ENCODE results near the gene ZFP90. TPM values are rescaled to one million over a fixed set of nuclear protein-coding genes. Genes with fewer than 3 reads are reported as not detected.

ZFP90 gene
- total RNA-seq, 1 experiment from 2014 or later, result 12.8 TPM

DNA sequence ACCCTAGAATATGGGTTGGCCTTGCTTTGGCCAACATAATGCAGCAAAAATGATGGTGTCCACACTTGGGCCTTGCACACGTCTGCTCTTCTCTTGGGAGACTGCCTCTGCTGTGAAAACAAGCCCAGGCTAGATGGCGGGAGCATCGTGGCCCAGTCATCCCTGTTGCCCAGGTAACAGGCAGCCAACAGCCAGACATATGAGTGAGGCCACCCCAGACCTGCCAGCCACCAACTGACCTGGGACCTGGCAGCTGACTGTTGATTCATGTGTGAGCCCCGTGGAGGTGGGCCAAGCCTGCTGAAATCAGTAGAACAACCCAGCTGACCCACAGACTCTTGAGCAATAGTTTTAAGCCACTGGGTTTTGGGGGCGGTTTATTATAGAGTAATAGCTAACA is 66.7 kb downstream of the ZFP90 start:
- H4K5ac ChIP-seq (ENCODE audit: insufficient read length, low read depth, low read length), result no peak overlapping the region
- Mint-ChIP-seq H3K27me3 (ENCODE audit: low read depth) (no peaks in the 10 kb centered on the region), H3K9me3 (no peaks in the 10 kb centered on the region), H3K4me3 (no peak overlapping the region), H3K36me3 (ENCODE audit: insufficient read depth in 1 of 3, low read depth in 3 of 3) (no peaks in the 10 kb centered on the region), H3K4me1 (peaks cover 11% of the 10 kb centered on the region in 2 experiments), H3K27ac (no peak overlapping the region)
- H2BK12ac ChIP-seq (ENCODE audit: insufficient read length, low read depth, low read length), result no peak overlapping the region
- H3K79me2 ChIP-seq (ENCODE audit: insufficient read depth, low read length), result no peaks in the 10 kb centered on the region
- TF ChIP-seq, protein P1, sequence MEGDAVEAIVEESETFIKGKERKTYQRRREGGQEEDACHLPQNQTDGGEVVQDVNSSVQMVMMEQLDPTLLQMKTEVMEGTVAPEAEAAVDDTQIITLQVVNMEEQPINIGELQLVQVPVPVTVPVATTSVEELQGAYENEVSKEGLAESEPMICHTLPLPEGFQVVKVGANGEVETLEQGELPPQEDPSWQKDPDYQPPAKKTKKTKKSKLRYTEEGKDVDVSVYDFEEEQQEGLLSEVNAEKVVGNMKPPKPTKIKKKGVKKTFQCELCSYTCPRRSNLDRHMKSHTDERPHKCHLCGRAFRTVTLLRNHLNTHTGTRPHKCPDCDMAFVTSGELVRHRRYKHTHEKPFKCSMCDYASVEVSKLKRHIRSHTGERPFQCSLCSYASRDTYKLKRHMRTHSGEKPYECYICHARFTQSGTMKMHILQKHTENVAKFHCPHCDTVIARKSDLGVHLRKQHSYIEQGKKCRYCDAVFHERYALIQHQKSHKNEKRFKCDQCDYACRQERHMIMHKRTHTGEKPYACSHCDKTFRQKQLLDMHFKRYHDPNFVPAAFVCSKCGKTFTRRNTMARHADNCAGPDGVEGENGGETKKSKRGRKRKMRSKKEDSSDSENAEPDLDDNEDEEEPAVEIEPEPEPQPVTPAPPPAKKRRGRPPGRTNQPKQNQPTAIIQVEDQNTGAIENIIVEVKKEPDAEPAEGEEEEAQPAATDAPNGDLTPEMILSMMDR (conservative IDR thresholded peaks at IDR 0.05), result no peak
- H4K20me1 ChIP-seq (ENCODE audit: control insufficient read depth, insufficient read depth, insufficient read length), result no peaks in the 10 kb centered on the region
- H2BK120ac ChIP-seq (ENCODE audit: low read depth, low read length, poor library complexity, severe bottlenecking), result no peak overlapping the region
- no CpG with 5 or more reads among the region's 5 CpGs for WGBS (ENCODE audit: extremely low coverage, insufficient read length, low lambda C conversion rate)
- no peak overlapping the region for H3K23ac ChIP-seq (ENCODE audit: insufficient read length, low read depth, low read length)
- H3K4ac ChIP-seq (ENCODE audit: low read depth, low read length), result no peak overlapping the region
- no peak overlapping the region for H3K18ac ChIP-seq (ENCODE audit: insufficient read length, low read depth, low read length)
- H2BK20ac ChIP-seq (ENCODE audit: low read depth, low read length, poor library complexity, severe bottlenecking), result no peak overlapping the region
- H2BK5ac ChIP-seq (ENCODE audit: insufficient read length, low read length), result no peak overlapping the region
- H3K14ac ChIP-seq (ENCODE audit: insufficient read depth, low read length), result no peak overlapping the region
- no peaks in the 10 kb centered on the region for H3K79me1 ChIP-seq (ENCODE audit: insufficient read depth, low read depth, low read length, poor library complexity, severe bottlenecking)
- H3K4me1 ChIP-seq (ENCODE audit: insufficient read depth, low read length), result no peaks in the 10 kb centered on the region
- H3K9me3 ChIP-seq (ENCODE audit: control insufficient read depth, low read depth, low read length), result no peaks in the 10 kb centered on the region
- no peaks in the 10 kb centered on the region for H3K27me3 ChIP-seq (ENCODE audit: insufficient read depth, low read length)
- H3K9ac ChIP-seq (ENCODE audit: extremely low read depth, insufficient read length, low read length), result no peak overlapping the region
- H2AFZ ChIP-seq (ENCODE audit: low read length), result no peak overlapping the region
- DNase-seq, result no peak
- H3T11ph ChIP-seq (ENCODE audit: low read length), result no peak overlapping the region
- H4K91ac ChIP-seq (ENCODE audit: insufficient read length, low read depth, low read length), result no peak overlapping the region
- no peak overlapping the region for H2BK15ac ChIP-seq (ENCODE audit: low read depth, low read length)
- no peak overlapping the region for H3K27ac ChIP-seq (ENCODE audit: insufficient read length, low read depth, low read length)
- no peak overlapping the region for H2AK5ac ChIP-seq (ENCODE audit: insufficient read length, low read length)
- H3K56ac ChIP-seq (ENCODE audit: insufficient read length, low read depth, low read length), result no peak overlapping the region
- no peaks in the 10 kb centered on the region for H3K23me2 ChIP-seq (ENCODE audit: insufficient read length, low read depth, low read length, poor library complexity, severe bottlenecking)
- H3K4me2 ChIP-seq (ENCODE audit: insufficient read depth, insufficient read length, low read length), result no peak overlapping the region
- H4K8ac ChIP-seq (replicated peaks; ENCODE audit: insufficient read length, low read depth, low read length), result no peak overlapping the region

Data from H9 (cell line).